Tibial nerve (tissue), 3 donors: ENCODE data around the gene PXDN.

Experiments
- POLR2A ChIP-seq, 2 donors: fragments of 450-650 bp; IDR thresholded peaks; one replicate each; pipeline ENCODE4 v1.6.1; 2017; ENCODE audit warnings: antibody characterized with exemption in 2 of 2, mild to moderate bottlenecking in 2 of 2, moderate library complexity in 2 of 2
- TF ChIP-seq, protein P1 (sequence below), 5 experiments: fragments of 200-600 bp in 3 of 5; fragments of 450-650 bp in 2 of 5; sonication (generic) in 3 of 5; IDR thresholded peaks; one replicate each; pipeline ENCODE4 v1.5.1; 2016 to 2019; ENCODE audit warnings: antibody characterized with exemption in 5 of 5, mild to moderate bottlenecking in 3 of 5, moderate library complexity in 2 of 5

- no peak for TF ChIP-seq POLR2A (IDR thresholded peaks at IDR 0.05)
- TF ChIP-seq, protein P1, sequence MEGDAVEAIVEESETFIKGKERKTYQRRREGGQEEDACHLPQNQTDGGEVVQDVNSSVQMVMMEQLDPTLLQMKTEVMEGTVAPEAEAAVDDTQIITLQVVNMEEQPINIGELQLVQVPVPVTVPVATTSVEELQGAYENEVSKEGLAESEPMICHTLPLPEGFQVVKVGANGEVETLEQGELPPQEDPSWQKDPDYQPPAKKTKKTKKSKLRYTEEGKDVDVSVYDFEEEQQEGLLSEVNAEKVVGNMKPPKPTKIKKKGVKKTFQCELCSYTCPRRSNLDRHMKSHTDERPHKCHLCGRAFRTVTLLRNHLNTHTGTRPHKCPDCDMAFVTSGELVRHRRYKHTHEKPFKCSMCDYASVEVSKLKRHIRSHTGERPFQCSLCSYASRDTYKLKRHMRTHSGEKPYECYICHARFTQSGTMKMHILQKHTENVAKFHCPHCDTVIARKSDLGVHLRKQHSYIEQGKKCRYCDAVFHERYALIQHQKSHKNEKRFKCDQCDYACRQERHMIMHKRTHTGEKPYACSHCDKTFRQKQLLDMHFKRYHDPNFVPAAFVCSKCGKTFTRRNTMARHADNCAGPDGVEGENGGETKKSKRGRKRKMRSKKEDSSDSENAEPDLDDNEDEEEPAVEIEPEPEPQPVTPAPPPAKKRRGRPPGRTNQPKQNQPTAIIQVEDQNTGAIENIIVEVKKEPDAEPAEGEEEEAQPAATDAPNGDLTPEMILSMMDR (IDR thresholded peaks at IDR 0.05), result no peak
Observed at GRCh38 chr2:1685957-1686783, 58.1 kb downstream of the PXDN start.
